HG03280 (cell line): Measurements from ENCODE around the gene MSH2.
"Not testable (repeated sequence)": the region's sequence is repeated elsewhere in the genome, so short reads cannot be mapped to it uniquely, and the experiment has no call there.

Experiments
- ATAC-seq: cut with Tn5 transposase; IDR thresholded peaks from one replicate; pipeline ENCODE4 v1.9.1; 2021; ENCODE audit warnings: mild to moderate bottlenecking, moderate library complexity; ENCODE audit not compliant: unreplicated experiment

MSH2 gene

DNA sequence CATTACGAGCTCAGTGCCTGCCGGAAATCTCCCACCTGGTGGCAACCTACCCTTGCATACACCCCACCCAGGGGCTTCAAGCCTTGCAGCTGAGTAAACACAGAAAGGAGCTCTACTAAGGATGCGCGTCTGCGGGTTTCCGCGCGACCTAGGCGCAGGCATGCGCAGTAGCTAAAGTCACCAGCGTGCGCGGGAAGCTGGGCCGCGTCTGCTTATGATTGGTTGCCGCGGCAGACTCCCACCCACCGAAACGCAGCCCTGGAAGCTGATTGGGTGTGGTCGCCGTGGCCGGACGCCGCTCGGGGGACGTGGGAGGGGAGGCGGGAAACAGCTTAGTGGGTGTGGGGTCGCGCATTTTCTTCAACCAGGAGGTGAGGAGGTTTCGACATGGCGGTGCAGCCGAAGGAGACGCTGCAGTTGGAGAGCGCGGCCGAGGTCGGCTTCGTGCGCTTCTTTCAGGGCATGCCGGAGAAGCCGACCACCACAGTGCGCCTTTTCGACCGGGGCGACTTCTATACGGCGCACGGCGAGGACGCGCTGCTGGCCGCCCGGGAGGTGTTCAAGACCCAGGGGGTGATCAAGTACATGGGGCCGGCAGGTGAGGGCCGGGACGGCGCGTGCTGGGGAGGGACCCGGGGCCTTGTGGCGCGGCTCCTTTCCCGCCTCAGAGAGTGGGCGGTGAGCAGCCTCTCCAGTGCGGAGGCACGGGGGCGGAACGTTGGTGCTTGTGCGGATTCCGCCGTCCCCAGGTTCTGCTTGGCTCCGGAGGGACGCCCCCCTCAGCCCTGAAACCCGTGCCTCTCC is at the start of gene MSH2:
Gene MSH2 (plus strand): TSS at position 352 of the 804 bp plus-strand sequence. CDS start 36 bp downstream, at position 388.
- ATAC-seq: peak; percentile 96

DNA sequence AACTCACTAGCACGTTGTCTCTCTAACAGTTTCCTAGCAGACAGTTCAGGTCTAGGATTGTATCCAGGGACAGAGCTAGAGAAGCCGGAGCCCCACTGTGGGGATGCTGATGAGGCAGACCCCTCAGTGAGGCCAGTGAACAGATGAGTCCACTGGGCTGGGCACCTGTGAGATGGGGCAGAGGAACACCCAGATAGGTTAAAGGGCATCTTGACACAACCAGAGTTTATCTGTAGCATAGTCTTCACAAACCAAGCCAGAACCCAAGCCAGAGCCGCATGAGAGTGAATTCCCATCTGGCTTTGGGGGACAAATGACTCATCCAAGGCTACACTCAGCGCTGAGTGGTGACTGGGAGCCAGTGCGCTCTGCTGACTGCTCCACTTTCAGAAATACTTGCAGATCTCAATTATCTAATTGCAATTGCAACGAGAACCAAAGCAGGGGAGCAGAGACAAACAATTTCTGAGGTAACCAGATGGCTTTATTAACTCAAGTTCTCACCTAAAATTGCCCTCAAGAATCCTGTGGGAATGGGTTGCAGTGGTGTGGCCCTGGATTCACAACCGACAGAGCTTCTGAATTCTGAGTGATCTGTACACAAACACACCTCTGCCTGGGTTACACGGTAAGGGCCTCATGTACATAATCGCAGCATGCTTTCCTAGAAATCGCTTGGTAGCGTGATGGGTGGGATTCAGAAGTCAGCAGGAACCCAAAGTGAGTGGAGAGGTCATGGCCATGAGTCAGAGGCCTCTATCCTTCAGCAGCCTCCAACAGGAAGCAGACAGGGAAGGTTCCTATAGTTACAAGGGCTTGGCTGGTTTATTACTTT is 48.7 kb upstream of the MSH2 start:
- ATAC-seq: no peak

DNA sequence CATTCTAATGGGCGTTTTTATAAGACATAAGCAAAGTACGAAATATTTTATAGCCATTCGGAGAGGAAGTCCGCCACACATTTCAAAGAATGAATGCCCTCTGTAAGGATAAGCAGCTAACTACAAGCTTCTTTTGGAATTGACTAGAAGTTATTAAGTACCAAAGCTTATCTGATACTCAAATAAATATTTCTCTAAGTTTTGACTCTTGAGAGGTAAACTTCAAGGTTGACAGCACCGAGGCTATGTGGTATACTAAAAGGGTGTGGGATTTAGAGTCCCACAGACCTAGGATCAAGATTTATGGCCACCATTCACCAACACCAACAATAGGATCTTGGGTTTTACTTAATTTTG is 48.1 kb upstream of the MSH2 start:
- no peak for ATAC-seq

DNA sequence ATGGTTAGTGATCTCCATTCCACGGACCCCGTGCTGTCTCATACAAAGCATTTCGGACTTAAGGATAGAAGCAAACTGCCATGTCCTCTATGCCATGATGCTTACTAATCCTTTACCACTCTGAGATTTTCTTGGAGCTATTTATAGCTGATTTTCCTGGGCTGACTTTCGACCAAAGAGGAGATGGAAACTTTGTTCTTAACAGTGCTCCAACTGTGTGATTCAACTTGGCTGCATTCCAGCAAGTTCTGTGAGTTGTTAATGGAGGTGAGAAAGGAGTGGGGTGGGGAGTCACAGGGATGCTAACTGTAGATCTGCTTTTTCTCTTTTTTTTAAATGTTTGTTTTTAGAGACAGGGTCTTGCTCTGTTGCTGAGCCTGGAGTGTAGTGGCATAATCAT is 45.5 kb upstream of the MSH2 start:
- ATAC-seq: no peak

DNA sequence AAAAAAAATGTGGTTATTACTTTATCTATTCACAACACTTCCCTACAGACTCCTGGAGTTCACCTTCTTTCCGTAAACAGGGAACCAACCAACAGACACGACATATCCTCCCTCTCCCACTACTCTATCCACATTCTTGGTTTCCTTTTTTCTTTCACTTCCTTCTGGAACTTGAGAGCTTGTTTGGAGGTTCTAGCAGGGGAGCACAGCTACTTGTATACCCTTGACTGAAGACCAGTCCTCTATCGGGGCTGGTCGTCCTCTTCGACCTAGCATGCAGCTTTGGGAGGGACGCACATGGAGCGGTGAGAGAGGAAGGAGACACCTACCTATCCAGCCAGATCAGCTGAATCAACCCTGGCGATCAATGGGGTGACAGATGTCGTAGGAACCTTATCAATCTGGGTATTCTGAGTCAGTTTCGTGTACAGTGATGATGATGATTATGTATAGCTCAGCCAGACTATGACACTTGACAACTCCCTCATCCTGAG is 43.5 kb upstream of the MSH2 start:
- ATAC-seq: no peak

DNA sequence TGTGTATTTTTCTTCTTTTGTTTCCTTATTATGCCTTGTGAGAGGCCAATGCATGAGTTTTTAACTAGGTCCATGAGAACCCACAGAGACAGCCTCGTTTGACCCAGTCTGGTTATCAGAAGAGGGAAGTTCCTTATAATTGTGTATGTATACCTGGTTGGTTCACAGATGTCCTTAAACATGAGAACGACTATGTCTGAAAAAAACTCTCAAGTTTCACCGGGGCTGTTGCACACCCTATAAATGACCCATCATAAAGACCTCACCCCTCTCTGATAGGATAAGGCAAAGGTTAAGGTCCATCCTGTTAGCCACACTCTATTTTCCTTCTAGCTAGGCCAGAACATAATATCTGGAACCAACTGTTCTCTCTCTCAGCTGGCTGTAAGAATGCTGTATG is 42.7 kb upstream of the MSH2 start:
- no peak for ATAC-seq

DNA sequence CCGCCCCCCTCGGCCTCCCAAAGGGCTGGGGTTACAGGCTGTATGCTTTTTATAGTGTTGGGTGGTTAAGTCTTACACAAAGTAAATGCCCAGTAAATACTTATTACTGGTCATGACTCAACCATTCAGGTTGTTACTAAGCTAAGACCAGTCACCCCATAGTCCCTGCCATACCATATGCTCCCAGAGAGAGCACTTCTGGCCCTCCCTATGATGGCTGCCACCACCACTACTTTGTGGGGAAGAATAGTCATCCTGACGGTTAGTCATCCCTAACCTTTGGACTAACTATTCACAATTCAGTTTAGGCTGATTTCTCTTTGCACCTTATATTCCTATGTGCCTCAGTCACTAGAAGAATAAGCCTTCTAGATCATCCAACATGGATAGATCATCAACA is 42.0 kb upstream of the MSH2 start:
- ATAC-seq: no peak

DNA sequence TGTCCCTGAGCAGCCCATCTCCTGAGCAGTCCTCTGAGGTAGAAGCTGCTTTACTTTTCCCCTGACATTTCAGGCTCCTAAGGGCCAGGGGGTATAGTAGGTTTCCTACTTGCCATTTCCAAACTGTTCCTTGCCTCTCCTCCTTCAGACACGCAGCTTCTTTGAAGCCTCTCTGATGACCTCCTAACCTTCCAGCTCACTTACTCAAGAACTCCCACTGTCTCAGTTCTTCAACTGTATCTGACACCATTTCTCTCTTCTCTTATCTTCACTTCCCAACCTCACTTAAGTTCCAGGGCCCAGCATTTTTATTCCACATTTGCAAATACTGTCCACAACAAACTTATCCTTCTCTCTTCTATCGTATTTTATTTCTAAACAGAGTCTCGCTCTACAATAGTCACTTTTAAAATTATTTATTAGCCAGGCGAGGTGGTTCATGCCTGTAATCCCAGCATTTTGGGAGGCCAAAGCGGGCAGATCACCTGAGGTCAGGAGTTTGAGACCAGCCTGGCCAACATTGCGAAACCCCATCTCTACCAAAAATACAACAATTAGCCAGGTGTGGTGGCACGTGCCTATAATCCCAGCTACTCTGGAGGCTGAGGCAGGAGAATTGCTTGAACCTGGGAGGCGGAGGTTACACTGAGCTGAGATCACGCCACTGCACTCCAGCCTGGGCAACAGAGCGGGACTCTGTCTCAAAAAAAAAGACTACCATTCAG is 41.3 kb upstream of the MSH2 start:
- not testable (repeated sequence) for ATAC-seq

DNA sequence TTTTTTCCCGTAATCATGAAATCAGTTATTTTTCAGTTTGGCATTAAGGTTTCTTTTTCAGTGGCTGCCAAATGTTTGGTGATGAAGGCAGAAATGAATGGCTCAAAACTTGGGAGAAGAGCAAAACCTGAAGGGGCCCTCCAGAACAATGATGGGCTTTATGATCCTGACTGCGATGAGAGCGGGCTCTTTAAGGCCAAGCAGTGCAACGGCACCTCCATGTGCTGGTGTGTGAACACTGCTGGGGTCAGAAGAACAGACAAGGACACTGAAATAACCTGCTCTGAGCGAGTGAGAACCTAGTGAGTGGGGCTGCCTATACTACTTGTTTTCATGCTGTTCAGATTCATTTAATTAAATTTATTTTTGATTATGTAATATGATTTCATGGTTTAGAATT is 29.2 kb upstream of the MSH2 start:
- ATAC-seq: no peak

DNA sequence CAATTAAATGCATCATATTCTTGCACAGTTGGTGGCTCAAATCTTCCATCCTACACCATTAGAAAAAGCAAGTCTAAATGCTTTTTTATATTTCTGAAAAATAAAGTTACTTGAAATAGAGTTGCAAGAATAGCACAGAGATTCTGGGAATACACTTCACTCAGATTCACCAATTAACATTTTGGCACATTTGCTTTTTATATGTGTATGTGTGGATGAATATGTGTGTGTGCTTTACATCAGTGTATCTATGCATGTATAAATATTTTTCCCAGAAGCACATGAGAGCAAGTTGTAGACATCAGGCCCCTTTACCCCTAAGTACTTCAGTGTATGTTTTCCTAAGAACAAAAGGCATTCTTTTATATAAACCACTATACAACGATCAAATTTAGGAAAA is 27.6 kb upstream of the MSH2 start:
- no peak for ATAC-seq

DNA sequence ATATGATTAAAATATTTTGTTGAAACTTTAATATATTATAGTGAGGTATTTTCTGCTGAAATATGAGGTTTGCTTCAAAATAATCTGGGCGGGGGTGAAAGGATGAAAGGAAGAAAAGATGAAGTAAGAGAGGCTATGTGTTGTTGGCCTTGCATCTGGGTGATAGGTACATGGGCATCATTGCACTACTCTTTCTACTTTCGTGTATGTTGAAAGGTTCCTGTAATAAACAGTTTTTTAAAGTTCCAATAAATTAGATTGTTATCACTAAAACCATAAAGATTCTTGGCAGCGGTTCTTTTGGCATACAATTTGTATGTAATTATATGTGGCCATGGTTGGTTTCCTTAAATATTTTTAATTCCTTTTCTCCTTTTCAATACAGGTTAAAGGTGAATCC is 23.6 kb upstream of the MSH2 start:
- ATAC-seq: no peak

DNA sequence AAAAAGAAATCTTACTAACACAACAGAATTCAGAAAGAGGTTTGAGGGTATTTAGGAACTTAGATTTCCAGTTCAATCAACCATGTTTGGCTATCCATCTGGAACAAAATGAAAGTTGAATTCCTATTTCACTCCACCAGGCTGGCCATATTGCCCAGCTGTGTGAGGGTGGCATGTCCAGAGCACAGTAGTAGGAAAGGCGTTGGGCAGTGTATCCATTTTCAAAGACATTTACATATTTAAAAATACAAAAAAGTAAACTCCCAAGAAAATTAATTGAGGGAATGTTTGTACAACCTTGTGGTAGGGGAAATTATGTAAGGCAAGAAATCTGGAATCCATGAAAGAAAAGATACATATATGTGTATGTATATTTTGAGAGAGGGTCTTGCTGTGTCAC is 21.5 kb upstream of the MSH2 start:
- ATAC-seq: no peak

DNA sequence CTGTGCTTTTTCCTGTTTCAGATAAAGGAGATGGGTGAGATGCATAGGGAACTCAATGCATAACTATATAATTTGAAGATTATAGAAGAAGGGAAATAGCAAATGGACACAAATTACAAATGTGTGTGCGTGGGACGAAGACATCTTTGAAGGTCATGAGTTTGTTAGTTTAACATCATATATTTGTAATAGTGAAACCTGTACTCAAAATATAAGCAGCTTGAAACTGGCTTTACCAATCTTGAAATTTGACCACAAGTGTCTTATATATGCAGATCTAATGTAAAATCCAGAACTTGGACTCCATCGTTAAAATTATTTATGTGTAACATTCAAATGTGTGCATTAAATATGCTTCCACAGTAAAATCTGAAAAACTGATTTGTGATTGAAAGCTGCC is 16.4 kb upstream of the MSH2 start:
- no peak for ATAC-seq

DNA sequence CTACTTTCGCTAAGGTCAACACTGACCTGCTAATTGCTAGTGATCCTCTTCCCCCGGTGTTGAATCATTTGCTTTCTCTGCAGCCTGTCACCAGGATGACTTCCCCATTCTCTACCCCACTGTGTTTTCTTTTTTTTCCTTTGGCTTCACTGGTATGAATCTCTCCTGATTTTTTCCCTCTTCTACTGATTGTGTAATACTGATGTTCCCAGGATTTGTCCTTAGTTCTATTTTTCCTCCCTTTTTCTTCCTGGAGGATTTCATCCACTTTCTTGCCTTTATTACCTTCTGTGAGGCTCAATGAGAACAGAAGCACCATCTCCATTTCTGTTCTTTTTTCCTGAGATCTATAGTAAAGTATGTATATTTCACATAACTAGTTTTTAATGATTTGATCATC is 14.1 kb upstream of the MSH2 start:
- no peak for ATAC-seq

DNA sequence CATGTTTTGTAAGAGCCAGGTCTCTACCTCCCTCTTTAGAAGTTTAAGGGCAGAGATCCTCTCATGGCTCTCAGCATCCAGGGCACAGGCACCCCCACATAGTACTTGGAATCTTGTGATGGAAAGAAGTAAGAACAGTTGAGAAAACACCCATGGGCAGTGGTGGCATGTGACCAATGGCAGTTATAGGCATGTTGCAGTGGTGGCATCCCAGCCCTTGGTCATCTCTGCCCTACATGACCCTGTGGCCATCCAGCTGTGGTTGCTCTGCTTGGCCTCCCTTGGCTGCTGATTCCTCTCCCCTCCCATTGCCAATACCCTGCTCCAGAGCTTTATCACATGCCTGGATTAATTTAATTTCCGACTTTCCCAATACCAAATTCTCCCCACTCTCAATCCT is 13.3 kb upstream of the MSH2 start:
- ATAC-seq: no peak

DNA sequence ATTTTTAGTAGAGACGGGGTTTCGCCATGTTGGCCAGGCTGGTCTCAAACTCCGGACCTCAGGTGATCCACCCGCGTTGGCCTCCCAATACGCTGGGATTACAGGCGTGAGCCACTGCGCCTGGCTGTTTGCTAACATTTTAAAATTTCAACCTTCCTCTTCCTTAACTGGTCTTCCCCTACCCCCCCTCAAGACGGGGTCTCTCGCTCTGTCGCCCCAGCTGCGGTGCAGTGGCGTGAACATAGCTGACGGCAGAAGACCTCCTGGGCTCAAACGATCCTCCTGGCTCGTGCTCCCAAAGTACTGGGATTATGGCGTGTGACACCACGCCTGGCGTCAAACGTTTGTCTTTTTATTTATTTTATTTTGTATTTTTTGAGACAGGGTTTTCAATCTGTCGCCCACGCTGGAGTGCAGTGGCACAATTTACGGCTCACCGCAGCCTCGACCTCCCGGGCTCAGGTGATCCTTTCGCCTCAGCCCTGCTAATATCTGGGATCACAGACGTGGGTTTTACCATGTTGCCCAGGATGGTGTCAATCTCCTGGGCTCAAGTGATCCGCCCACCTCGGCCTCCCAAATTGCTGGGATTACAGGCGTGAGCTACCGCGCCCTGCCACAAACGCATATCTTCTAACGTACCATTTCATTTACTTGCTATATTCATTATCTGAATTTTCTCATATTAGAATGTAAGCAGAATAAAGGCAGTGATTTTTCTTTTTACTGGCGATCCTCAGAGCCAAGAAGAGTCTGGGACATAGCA is 984 bp upstream of the MSH2 start:
- no peak for ATAC-seq

DNA sequence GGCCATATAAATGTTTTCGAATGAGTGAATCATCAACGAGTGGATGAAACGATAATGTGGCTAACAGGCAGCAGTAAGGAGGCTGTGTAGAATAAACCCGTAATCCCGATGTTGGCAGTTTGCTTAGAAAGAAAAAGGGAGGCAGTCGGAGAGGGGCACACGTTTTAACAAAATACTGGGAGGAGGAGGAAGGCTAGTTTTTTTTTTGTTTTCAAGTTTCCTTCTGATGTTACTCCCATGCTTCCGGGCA is 476 bp upstream of the MSH2 start:
- no peak for ATAC-seq

DNA sequence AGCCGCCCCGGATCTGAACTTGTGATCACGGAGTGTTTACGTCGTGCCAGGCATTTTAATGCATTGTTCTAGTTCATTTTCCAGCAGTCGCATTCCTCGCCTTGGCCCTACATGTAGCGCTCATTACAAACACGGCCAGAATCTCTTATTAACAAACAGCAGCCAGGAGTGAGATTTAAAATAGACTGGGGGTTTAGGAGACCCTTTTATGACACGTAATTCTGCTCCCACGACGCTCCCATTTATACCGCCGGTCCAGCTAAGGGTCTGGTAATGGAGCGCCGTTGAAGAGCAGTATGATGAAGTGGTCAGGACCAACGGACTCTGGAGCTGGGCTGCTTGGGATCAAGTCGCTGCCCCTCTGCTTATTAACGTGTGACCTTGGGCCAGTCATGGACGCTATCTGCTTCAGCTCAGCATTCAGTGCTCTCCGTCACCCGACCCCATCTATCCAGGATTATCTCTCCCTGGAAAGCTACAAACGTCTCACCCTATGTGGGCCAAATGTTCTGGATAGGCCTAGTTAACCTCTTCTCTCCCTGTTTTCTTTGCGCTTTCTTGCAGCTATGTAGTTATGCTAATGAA is 745 bp downstream of the MSH2 start:
- peak; percentile 4 for ATAC-seq

DNA sequence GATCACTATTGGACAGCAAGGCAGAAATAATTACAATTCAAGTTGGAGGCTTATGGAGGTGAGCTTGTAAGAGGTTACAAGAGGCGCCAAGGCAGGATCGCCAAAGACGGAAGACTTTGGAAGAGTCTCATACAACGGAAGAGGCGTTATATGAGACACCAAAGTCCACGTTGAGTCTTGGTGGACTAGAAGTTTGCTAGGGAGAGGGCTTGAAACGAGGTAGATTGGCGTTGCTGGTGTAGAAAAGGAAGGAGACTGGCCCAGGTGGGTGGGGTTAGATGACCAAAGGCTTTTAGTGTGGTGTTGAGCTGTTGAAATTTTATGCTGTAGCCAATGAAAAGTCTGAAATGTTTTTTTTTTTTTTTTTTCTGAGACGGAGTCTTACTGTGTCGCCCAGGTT is 1.4 kb downstream of the MSH2 start:
- no peak for ATAC-seq

DNA sequence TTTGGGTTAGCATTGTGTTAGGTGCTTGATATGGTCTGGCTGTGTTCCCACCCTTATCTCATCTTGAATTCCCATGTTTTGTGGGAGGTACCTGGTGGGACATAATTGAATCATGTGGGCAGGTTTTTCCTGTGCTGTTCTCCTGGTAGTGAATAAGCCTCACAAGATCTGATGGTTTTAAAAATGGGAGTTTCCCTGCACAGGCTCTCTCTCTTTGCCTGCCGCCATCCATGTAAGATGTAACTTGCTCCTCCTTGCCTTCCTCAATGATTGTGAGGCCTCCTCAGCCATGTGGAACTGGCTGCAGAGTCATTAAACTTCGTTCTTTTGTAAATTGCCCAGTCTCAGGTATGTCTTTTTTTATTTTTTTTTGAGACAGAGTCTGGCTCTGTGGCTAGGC is 2.8 kb downstream of the MSH2 start:
- ATAC-seq: no peak
